GM11168 (cell line): ENCODE results near the gene CORO1C.
"Not testable (repeated sequence)": the region's sequence is repeated elsewhere in the genome, so short reads cannot be mapped to it uniquely, and the experiment has no call there.

Experiments
- in situ Hi-C: fragments of 300-500 bp; cut with MboI; formaldehyde crosslinking; loops from one replicate; pipeline ENCODE4 v1.12.0; 2022; ENCODE audit warnings: low sequenced_read_pairs; ENCODE audit not compliant: unreplicated experiment

Gene CORO1C

DNA sequence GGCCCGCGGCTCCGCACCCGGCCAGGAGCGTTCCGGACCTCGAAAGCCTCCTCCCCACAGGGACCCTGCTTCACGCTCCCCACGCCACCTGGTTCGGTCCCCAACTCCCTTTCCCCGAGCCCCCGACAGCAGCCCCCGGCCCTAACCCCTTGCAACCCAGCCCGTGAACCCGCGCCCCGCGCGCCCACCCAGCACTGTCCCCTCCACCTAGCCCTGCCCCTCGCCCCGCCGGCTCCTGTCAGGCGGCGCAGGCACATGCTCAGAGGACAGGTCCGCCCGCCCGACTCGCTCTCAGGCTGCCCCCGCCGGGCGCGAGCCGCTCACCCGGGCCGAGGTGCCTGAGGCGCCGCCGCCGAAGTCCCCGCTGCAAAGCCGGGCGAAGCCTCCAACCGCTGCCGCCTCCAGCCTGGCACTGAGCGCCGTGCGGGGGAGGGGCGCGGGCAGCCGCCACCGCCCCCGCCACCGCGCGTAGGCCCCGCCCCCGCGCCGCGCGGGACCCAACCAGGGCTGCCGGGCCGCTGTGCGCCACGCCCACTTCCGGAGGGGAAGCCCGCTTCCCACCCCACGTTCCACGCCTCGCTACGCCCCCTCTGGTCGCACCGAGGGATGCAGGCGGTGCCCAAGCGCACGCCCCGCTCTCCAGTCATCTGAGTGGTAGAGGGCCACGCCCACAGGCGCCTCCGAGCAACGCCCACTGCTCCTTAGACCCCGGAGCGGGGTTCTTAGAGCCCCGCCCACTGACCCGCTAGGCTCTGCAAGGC, at the start of gene CORO1C:
TSS of gene CORO1C (minus strand) at position 414 of the 761 bp plus-strand sequence. CDS start 30,200 bp downstream, outside the sequence.
- in situ Hi-C loops: no loop called here

DNA sequence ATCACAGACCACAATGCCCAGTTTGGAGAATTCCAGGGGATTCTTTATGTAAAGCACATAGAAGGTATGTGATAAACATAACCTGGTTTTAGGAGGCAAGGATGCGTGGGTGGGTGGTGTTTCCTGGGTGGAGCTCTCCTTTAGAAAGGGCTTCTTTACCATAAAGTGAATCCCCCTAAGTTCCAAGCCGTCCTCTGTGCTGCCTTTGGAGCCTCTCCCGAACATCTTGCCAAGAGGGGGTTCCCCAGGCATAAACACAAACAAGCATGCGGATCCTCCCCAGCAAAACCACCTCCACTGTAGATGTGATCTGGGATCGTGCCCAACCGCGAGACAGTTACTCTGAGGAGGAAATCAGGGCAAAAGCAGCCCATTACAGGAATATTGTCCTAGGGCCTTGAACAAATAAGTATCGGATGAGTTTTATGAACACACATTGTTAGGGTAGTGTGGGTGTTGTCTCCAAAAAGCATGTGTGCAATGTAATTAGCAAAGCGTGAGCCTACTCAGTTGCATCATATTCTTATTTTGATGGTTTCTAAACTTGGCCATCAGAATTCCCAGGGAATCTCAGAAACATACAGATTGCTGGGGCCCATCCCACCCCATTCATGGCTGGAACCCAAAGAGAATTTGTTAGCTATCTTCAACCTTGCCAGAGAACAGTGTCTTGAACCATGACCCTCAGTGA, 48.8 kb upstream of the CORO1C start:
- in situ Hi-C loops: no loop called here

DNA sequence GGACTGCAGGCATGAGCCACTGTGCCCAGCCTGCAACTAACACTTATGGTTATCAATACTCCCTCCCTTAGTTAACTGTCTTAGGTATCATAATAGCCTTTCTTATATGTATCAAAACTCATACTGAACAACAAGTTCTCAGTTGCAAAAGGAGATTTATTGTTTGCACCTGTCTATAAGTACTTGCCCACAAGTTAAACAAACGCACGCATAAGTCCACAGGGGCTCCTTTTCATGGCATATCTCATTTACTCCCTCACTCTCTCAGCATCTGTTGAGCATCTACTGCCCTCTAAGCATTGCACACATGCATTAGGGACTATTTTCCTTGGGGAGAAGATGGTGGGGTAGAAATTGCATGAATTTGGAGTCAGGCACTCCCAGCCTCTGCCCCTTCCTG, 46.7 kb upstream of the CORO1C start:
- in situ Hi-C loops: no loop called here

DNA sequence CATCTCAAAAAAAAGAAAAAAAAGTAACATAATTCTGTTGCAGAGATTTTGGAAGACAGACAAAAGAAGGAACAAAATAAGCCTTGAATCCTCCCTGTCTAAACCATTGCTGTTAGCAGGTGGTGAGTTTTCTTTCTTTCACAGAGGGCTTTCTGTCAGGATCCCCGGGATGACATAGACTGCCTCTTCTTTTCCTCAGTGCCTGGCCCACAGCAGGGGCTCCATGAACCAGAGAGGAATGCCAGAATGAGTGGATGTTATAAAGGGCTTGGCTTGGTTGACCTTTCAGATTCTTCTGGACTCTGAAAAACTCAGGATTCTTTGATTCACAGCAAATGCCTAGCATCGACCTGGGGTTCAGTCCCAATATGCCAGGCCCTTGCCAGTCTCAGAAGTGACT, 45.8 kb upstream of the CORO1C start:
- in situ Hi-C loops: no loop called here

DNA sequence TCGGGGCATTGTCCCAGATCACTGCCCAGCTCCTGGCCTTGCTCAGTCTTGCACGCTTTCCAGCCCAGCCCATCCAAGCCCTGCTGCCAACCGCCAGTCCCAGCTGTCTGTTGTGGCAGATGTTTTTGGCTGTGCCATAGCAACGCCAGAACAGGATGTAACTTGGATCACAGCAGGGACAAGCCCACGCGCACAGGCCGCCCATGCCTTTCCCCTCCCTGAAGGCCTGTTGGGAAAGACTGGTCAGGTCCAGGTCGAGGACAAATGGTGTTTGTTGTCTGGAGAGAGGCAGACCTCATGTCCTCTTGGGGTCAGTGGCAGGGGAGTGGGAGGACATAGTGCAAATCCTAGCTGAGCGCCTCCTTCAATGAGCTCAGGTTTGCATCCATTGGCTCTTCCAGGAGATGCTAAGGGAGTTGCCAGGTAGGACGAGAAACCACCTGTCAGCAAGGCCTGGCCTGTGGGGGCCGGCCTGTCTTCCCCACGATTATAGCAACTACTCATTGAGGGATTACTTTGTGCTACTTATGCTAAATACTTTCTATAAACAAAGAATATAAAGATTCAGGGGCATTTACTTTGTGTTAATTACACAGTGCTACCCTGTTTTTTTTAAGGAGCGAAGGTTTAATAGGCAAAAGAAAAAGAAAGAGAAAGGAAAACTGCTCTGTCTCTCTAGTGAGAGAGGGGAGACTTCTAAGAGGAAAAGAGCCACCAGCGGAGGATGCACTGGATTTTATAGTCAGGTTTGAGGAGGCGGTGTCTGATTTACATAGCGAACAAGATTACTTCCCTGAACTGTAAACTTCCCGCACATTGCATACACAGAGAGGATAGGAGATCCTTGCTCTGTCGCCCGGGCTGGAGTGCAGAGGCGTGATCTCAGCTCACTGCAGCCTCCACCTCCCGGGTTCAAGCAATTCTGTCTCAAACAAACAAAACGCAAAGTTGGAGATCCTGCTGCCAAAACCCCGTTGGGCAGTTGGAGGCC, 42.8 kb upstream of the CORO1C start:
- in situ Hi-C loops: no loop called here

DNA sequence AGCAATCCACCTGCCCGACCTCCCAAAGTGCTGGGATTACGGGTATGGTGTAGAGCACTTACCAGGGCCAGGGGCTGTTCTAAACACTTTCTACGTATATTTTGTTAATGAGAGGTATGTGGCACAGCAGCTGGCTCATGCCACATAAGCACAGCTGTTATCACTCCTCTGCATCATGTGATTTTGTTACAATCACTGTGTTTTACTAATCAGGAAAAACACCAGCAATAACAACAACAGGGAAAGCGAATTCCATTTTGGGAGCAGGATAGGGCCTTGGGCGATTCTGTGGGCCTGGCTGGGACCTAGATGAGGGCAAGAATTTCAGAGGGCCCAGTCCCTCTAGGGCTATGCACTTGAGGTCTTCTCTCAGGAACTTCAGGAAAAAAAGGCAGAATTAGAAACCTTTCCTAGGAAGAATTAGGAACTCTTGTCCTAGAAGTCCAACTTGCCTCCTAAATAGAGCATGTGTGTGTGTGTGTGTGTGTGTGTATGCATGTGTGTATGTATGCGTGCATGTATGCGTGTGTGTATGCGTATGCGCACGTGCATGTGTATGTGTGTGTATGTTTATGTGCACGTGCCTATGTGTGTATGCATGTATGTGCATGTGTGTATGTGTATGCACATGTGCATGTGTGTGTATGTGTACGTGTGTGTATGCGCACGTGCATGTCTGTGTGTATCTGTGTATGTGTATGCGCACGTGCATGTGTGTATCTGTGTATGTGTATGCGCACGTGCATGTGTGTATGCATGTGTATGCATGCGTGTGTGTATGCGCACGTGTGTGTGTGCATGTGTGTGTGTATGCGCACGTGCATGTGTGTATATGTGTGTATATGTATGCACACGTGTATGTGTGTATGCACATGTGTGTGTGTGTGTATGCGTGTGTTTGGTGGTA, 41.8 kb upstream of the CORO1C start:
- in situ Hi-C loops: no loop called here

DNA sequence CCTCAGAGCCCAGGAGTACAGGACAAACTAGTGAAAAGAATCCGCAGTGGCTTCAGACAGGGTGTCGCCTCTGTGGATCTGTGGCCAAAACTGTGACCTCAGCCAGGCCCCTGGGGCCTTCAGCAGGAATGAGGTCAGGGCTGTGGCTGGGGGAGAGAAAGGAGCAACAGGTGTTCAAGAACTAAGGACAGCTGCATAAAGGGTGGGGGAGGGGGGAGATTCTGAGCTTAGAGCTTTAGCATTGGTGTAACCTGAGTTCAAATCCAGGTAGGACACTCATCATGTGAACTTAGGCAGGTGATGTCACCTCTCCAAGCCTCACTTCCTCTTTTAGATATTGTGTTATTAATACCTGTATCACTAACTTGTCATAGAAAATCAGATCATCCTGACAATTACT, 40.9 kb upstream of the CORO1C start:
- in situ Hi-C loops: no loop called here

DNA sequence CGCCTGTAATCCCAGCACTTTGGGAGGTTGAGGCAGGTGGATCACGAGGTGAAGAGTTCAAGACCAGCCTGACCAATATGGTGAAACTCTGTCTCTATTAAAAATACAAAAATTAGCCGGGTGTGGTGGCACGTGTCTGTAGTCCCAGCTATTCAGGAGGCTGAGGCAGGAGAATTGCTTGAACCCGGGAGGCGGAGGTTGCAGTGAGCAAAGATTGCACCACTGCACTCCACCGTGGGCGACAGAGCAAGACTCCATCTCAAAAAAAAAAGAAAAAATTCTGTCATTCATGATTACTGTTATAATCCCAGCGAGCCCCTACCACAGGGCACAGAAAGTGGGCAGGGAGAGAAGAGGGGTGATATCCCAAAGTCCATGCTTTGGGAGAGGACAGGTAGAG, 40.5 kb upstream of the CORO1C start:
- in situ Hi-C loops: not testable (repeated sequence)

DNA sequence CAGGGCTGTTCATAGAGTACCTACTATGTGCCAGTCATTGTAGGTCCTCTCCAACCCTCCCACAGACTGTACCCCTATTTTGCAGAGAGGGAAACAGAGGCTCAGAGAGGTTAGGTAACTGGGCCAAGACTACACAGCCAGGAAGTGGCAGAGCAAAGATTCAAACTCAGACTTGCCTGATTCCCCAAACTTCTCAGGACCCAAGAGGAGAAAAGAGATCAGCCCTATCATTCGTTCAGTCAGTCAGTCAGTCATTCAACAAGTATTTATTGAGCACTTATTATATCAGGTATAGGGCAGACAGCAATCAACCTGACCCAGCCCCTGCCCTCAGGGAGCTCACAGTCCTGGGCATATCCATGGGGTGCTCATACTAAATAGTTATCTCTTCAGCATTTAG, 39.6 kb upstream of the CORO1C start:
- in situ Hi-C loops: no loop called here

DNA sequence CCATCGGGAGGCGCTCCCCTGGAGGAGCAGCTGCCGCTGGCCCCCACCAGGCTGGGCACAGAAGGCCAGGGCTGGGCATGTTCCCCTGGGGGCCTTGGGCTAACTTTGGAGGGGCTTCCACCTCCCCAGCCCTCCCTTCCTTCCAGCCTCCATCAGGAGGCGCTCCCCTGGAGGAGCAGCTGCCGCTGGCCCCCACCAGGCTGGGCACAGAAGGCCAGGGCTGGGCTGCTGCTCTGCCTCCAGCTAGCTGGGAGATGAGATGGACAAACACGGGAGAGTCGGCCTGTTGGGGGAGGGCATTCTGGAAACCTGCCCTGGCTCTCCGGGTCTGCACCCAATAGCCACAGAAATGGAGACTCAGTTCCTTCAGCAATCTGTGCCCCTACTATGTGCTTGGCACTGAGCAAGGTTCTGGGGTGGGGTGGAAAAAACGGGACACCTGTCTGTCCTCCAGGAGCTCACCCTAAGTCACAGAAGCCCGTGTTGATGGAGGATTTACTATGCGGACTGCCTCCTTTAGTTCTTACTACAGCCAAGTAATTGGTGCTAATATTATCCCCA, 39.0 kb upstream of the CORO1C start:
- in situ Hi-C loops: no loop called here

DNA sequence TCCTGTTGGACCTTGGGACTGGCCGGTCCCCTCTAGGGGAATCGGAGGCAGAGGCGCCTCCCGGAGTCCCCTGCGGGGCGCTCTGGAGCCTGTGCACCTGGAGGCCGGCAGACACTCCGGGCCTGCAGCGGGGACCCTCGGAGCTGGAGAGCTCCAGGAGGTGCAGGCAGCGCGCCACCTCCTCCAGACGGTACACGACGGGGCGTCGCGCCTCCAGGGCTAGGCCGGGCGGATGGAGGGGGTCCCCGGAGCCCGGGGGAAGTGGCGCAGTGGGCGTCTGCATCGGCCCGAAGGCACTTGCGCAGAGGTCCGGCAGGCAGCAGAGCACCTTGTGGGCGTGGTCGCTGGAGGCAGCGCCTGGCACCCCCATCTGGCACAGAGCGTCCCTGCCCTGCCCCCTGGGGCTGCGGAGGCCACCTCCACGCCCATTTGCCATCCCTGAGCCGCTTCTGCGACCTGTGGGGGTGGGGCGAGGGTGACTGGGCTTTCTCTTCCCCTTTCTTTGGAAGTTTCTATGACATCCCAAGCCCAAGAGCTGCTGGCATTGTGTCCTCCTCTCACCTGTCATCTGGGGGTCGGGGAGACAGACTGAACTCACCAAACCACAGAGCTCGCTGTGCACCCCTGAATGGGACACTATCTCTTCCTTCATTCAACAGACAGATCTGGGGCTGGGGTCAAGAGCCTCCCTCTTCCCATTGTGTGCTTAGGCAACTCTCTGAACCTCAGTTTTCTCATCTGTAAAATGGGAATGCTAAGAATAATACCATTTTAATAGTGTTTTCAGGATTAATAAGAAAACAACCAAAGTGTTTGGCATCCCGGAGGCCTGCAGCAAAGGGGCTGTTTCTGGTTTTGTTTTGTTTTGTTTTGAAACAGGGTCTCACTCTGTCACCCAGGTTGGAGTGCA, 37.5 kb upstream of the CORO1C start:
- in situ Hi-C loops: no loop called here

DNA sequence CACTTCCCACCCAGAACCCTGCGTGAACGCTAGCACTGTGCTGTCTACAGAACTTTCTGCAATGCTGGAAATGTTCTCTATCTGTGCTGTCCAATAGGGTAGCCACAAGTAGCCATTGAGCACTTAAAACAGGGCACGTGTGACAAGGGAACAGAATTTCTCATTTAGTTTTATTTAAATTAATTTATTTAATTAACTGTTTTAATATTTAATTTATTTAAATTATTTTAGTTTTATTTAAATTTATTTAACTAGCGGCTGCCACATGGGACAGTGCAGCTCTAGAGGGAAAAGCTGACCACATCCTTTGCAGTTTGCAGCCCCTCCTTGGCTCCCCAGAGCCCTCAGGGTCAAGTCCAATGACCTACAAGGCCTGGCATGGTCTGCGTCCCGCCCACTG, 35.0 kb upstream of the CORO1C start:
- in situ Hi-C loops: no loop called here

DNA sequence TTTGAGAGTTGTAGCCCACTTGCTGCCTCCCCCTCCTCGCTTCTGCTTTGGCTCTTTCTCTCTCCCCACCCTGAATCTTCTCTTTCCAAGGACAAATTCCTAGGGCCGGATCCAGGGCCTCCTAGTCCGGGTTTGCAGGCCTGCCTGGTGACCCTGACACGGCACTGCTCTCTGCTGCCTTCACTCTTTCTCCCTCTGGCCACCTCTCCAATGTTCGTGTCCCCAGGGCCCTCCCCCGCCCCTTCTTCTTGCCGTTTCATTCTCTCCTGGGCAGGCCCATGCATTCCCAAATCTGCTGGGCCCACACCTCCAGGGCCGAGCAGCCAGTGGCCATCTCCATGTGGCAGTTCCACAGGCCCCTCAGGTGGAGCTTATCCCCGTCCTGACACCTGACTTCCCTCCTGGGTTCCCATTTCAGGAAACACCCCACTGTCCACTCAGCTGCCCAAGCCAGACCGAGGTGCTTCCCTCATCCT, 34.0 kb upstream of the CORO1C start:
- in situ Hi-C loops: no loop called here

DNA sequence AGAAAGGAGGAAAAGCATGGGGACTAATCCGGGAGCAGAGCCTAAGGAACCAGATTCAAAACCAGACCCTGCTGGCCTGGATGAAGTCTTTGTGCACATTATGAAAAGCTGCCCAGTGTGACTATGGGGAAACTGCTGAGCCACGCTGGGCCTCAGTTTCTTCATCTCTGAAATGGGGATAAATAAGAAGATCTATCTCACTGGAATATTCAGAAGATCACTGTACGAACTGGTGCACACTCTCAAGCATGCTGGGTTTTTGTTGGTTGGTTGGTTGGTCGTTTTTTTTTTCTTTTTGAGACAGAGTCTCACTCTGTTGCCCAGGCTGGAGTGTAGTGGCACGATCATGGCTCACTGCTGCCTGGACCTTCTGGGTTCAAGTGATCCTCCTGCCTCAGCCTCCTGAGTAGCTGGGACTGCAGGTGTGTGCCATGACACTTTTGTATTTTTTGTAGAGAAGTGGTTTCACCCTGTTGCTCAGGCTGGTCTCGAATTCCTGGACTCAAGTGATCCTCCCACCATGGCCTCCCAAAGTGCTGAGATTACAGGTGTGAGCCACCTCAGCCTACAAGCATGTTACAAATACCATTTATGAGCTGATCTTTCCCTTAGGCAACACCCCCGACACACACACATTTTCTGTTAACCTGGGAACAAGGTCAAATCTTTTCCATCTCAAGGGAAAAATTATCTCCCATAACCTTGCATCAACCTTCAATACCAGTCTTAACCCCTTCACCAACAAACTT, 33.4 kb upstream of the CORO1C start:
- in situ Hi-C loops: no loop called here

DNA sequence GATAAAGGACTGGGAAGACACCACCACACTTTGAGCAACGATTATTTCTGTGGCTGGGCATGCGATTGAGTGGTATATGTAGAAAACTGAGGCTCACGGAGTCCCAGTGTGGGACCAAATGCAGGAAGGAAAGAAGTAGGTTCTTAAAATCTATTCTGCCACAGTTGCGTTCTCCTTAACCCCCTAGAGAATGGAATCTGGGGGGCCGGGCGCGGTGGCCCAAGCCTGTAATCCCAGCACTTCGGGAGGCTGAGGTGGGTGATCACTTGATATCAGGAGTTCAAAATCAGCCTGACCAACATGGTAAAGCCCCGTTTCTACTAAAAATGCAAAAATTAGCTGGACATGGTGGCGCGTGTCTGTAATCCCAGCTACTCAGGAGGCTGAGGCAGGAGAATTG, 29.9 kb upstream of the CORO1C start:
- in situ Hi-C loops: no loop called here

DNA sequence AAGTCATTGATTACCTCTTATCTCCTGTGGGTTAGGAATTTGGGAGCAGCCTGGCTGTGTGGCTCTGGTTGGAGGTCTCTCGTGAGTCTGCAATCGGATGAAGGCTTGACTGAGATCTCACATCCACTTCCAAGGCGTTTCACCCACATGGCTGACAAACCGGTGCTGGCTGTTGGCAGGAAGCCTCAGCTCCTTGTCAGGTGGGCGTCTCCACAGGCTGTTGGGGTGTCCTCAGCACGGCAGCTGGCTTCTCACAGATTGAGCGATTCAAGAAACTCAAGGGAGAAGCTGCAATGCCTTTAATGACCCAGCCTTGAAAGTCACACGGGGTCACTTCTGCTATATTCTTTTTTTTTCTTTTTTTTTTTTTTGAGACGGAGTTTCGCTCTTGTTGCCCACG, 28.6 kb upstream of the CORO1C start:
- in situ Hi-C loops: no loop called here

DNA sequence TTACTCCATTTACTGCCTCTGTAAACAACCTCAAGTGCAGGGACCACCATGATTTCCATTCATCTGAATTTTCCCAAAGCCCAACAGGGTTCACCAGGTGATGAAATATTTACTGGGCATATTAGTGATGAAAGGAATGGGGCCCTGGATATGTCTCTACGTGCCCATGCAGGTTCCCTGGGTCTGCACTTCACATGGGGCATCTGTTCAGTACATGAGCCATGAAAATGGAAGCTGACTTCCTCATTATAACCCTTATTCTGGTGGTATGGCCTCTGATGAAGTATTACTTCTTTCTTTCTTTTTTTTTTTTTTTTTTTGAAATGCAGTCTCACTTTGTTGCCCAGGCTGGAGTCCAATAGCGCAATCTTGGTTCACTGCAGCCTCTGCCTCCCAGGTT, 26.5 kb upstream of the CORO1C start:
- in situ Hi-C loops: no loop called here

DNA sequence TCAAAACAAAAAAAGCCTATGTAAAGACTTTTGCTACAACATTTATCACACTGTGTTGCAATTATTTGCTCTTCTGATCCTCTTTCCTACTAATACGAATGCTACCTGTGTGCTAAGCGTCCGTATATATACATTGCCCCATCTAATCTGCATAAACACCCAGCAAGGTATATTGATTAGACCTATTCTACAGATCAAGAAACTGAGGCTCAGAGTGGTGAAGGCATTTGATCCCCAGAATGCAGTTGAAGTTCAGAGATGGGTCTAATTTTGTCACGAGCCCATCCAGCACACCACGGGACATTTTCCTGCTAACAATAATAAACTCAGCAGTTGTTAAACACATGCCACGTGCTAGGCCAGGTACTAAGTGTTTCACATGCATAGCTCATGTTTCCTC, 25.1 kb upstream of the CORO1C start:
- in situ Hi-C loops: no loop called here
